ENCODE measurements around the gene CIDEC. TPM values are rescaled to one million over a fixed set of nuclear protein-coding genes. Genes with fewer than 3 reads are reported as not detected.

CIDEC gene
- total RNA-seq, 1 donor from 2014 or later = not detected

Other genes with a start within 250 kb of the CIDEC start
- gene MTMR14, start 230.7 kb downstream of the CIDEC start, total RNA-seq = 42.6 and 43.4 TPM in 2 replicates
- 0.17 TPM in 1 of 2 replicates, not detected in the other for gene CPNE9, start 176.4 kb downstream of the CIDEC start, total RNA-seq
- gene BRPF1, start 148.5 kb downstream of the CIDEC start, total RNA-seq = 41.7 and 45.3 TPM in 2 replicates
- gene OGG1, start 130.3 kb downstream of the CIDEC start, total RNA-seq = 37.0 and 41.1 TPM in 2 replicates
- 81.0 and 83.7 TPM in 2 replicates for gene CAMK1, start 110.3 kb downstream of the CIDEC start, total RNA-seq
- 63.4 and 64.6 TPM in 2 replicates for gene TADA3, start 87.8 kb downstream of the CIDEC start, total RNA-seq
- gene ARPC4, start 87.2 kb downstream of the CIDEC start, total RNA-seq = 263 and 267 TPM in 2 replicates
- gene TTLL3, start 70.0 kb downstream of the CIDEC start, total RNA-seq = 33.2 and 37.7 TPM in 2 replicates
- gene RPUSD3, start 36.2 kb downstream of the CIDEC start, total RNA-seq = 84.3 and 85.7 TPM in 2 replicates
- gene JAGN1, start 10.4 kb upstream of the CIDEC start, total RNA-seq = 39.5 and 41.0 TPM in 2 replicates
- gene IL17RE, start 22.6 kb upstream of the CIDEC start, total RNA-seq = 1.1 TPM in 2 replicates
- gene IL17RC, start 36.8 kb upstream of the CIDEC start, total RNA-seq = 0.28 and 0.42 TPM in 2 replicates
- gene CRELD1, start 53.6 kb upstream of the CIDEC start, total RNA-seq = 22.7 and 23.4 TPM in 2 replicates
- gene PRRT3, start 72.2 kb upstream of the CIDEC start, total RNA-seq = 11.8 and 13.5 TPM in 2 replicates
- gene EMC3, start 106.6 kb upstream of the CIDEC start, total RNA-seq = 41.4 and 42.1 TPM in 2 replicates
- gene FANCD2, start 146.2 kb upstream of the CIDEC start, total RNA-seq = 71.4 and 73.8 TPM in 2 replicates
- gene FANCD2OS, start 228.0 kb upstream of the CIDEC start, total RNA-seq = not detected in 2 replicates
- gene BRK1, start 235.4 kb upstream of the CIDEC start, total RNA-seq = 98.8 and 99.6 TPM in 2 replicates

Data from activated CD4-positive, alpha-beta T cell treated with anti-CD3 and anti-CD28 coated beads, Interleukin-2, amount 10 ng/mL, durations not matched to agents 24 days and 14 days (primary cell).